HG02763 (cell line): ENCODE measurements around the gene KRTAP13-2.

Experiments
- ATAC-seq: cut with Tn5 transposase; IDR thresholded peaks from one replicate; pipeline ENCODE4 v1.9.1; 2021; ENCODE audit warnings: mild to moderate bottlenecking, moderate library complexity; ENCODE audit not compliant: unreplicated experiment

Gene KRTAP13-2

DNA sequence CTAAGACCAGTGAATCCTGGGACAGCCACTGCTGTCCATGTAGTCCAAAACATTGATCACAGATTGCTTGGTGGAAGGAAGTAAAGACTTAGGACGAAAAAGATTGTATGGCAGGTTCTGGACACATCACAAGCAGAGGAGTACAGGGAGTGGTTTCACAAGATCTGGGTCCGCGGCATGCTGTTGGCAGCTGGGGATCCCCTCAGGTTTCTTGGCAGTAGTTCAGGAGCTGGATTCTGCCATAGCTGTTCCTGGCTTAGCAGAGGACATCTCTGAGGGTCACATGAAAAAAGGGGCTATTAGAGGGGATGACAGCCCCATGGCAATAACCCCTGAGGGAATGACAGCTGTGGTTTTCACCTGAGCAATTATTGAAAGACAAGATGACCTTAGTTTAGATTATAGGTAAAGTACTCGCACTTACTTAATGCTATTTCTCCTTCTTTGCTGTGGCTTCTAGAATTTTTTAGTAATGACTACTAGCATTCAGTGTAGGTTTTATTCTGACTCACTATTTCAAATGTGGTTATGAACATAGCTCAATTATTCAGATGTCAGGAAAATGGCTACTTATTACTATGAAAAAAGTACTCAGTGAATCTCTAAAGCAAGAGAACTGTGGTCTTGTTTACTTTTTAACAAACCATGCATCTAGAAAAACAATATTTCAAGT, 42.7 kb downstream of the KRTAP13-2 start:
- no peak for ATAC-seq

DNA sequence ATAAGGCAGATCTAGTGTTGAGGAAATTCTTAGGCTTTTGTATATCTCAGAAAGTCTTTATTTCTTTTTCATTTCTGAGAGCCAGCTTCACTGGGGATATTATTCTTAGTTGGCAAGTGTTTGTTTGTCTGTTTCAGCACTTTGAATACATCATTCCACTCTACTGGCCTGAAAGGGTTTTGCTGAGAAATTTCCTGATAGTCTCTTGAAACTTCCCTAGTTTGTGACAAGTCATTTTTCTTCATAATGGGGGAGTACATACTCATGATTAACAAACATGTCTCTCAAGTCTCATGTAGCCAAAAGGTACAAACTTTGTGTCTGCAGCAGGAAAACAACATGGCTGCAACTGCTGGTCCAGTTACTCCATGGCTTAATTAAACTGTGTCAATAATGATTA, 45.7 kb downstream of the KRTAP13-2 start:
- no peak for ATAC-seq
